HG03439 (cell line): ENCODE measurements around the gene SV2A.
A peak's percentile ranks its signal among the peaks of the same experiment; 100 is the strongest.
"Not testable (repeated sequence)": the region's sequence is repeated elsewhere in the genome, so short reads cannot be mapped to it uniquely, and the experiment has no call there.

ENCODE experiments used
- ATAC-seq: cut with Tn5 transposase; IDR thresholded peaks from one replicate; pipeline ENCODE4 v1.9.1; 2021; ENCODE audit warnings: mild to moderate bottlenecking, moderate library complexity; ENCODE audit not compliant: unreplicated experiment

SV2A gene

GRCh38 chr1:149917571-149918144 is at the start of gene SV2A:
SV2A (minus strand) TSS chr1:149917844; CDS start chr1:149913840, 4,004 bp downstream.
- no peak for ATAC-seq

- no peak for ATAC-seq
Observed at GRCh38 chr1:149967041-149967440, 49.4 kb upstream of the SV2A start.

GRCh38 chr1:149966405-149966804 is 48.8 kb upstream of the SV2A start:
- ATAC-seq, result no peak

- no peak for ATAC-seq
Observed at GRCh38 chr1:149965440-149965839, 47.8 kb upstream of the SV2A start.

- no peak for ATAC-seq
Observed at GRCh38 chr1:149963358-149963757, 45.7 kb upstream of the SV2A start.

- no peak for ATAC-seq
Observed at GRCh38 chr1:149962736-149963135, 45.1 kb upstream of the SV2A start.

- peak; percentile 53 for ATAC-seq
Observed at GRCh38 chr1:149962039-149962647, 44.5 kb upstream of the SV2A start.

GRCh38 chr1:149957548-149957947 is 39.9 kb upstream of the SV2A start:
- ATAC-seq, result not testable (repeated sequence)

GRCh38 chr1:149949911-149950310 is 32.3 kb upstream of the SV2A start:
- ATAC-seq, result no peak

- no peak for ATAC-seq
Observed at GRCh38 chr1:149945206-149945605, 27.6 kb upstream of the SV2A start.

GRCh38 chr1:149942885-149943284 is 25.2 kb upstream of the SV2A start:
- no peak for ATAC-seq

- no peak for ATAC-seq
Observed at GRCh38 chr1:149942207-149942606, 24.6 kb upstream of the SV2A start.

GRCh38 chr1:149940427-149940826 is 22.8 kb upstream of the SV2A start:
- ATAC-seq, result no peak

- ATAC-seq, result not testable (repeated sequence)
Observed at GRCh38 chr1:149938668-149939003, 21.0 kb upstream of the SV2A start.

- ATAC-seq, result no peak
Observed at GRCh38 chr1:149937759-149938158, 20.1 kb upstream of the SV2A start.

- no peak for ATAC-seq
Observed at GRCh38 chr1:149936992-149937705, 19.5 kb upstream of the SV2A start.

GRCh38 chr1:149936170-149936991 is 18.7 kb upstream of the SV2A start, which contains the start of gene MTMR11:
MTMR11 (minus strand) TSS chr1:149936879; CDS start chr1:149936647, 232 bp downstream.
- no peak for ATAC-seq

GRCh38 chr1:149934356-149934755 is 16.7 kb upstream of the SV2A start:
- ATAC-seq, result no peak

GRCh38 chr1:149933208-149933607 is 15.6 kb upstream of the SV2A start:
- ATAC-seq, result no peak

GRCh38 chr1:149932474-149932873 is 14.8 kb upstream of the SV2A start:
- no peak for ATAC-seq

GRCh38 chr1:149931212-149931790 is 13.7 kb upstream of the SV2A start:
- ATAC-seq, result no peak
